Heart right ventricle (tissue), 16 donors: ENCODE measurements around the gene GPC5. TPM values are rescaled to one million over a fixed set of nuclear protein-coding genes. Genes with fewer than 3 reads are reported as not detected.

Experiments used
- ATAC-seq, 8 donors: fragments of 200-7000 bp; cut with Tn5 transposase; one replicate each; pipeline ENCODE4 v1.9.1; 2020; ENCODE audit warnings: mild to moderate bottlenecking in 8 of 8, moderate library complexity in 8 of 8, moderate number of reproducible peaks in 1 of 8
- DNase-seq, 2 donors: peaks; one replicate each; pipeline ENCODE4 v3.0.0-alpha.2; 2020
- H3K27ac ChIP-seq, 10 donors: fragments of 200-600 bp; sonication (generic) in 2 of 10; one replicate each; pipeline versions ENCODE4 v1.5.0 to v1.8.0; 2020 to 2022; ENCODE audit warnings: mild to moderate bottlenecking in 3 of 10
- H3K27me3 ChIP-seq, 7 donors: fragments of 200-600 bp; one replicate each; pipeline ENCODE4 v1.8.0; 2021 to 2022; ENCODE audit warnings: mild to moderate bottlenecking in 2 of 7
- H3K36me3 ChIP-seq, 9 donors: fragments of 200-600 bp; sonication (generic) in 1 of 9; one replicate each; pipeline versions ENCODE4 v1.5.0 to v1.8.0; 2020 to 2022; ENCODE audit warnings: mild to moderate bottlenecking in 2 of 9
- H3K4me1 ChIP-seq, 9 donors: fragments of 200-600 bp; sonication (generic) in 1 of 9; one replicate each; pipeline versions ENCODE4 v1.5.0 to v1.8.0; 2020 to 2022; ENCODE audit warnings: mild to moderate bottlenecking in 4 of 9
- H3K4me3 ChIP-seq, 10 donors: fragments of 200-600 bp; sonication (generic) in 2 of 10; one replicate each; pipeline versions ENCODE4 v1.5.0 to v1.8.0; 2020 to 2022; ENCODE audit warnings: mild to moderate bottlenecking in 7 of 10, moderate library complexity in 2 of 10
- H3K9me3 ChIP-seq, 11 donors: fragments of 200-600 bp in 10 of 11; sonication (generic) in 2 of 11; one replicate each; pipeline versions ENCODE4 v1.5.0 to v1.8.0; 2013 to 2022; ENCODE audit warnings: mild to moderate bottlenecking in 2 of 11, control low read depth in 1 of 11, moderate library complexity in 1 of 11
- CTCF ChIP-seq, 9 donors: fragments of 200-600 bp; sonication (generic) in 2 of 9; IDR thresholded peaks; one replicate each; pipeline versions ENCODE4 v1.5.0 to v1.8.0; 2021 to 2022; ENCODE audit warnings: antibody characterized with exemption in 9 of 9, mild to moderate bottlenecking in 5 of 9, moderate library complexity in 1 of 9
- WGBS, 2 donors: extraction: QIAGEN DNeasy Blood & Tissue Kit; methylation state at CpG; one replicate each; pipeline ENCODE4 v1.1.7; 2013; ENCODE audit warnings: inconsistent platforms in 1 of 2; 5-methylcytosine and 5-hydroxymethylcytosine counted together
- intact Hi-C, 10 donors: fragments of 100-400 bp; cut with DNase I; formaldehyde crosslinking; loops; one replicate each; pipeline versions ENCODE4 v1.11.1 to v1.14.2; 2022
- polyA plus RNA-seq, 2 donors: library from polyadenylated mRNA; stranded (reverse); fragments of 200-250 nt; gene quantifications; one replicate each; pipeline ENCODE4 v1.2.3, GENCODE V29; 2013
- total RNA-seq, 10 donors: library from RNA; stranded (reverse); fragmentation: NEBNext Ultra II Directional in 3 of 10; extraction: Animal tissue kit (Norgen Biotek cat#: 25700) in 3 of 10; gene quantifications; one replicate each; pipeline versions ENCODE4 v1.2.1 to v1.2.4, GENCODE V29; 2021 to 2023
- donor health status: Arrhythmogenic right ventricular cardiomyopathy.
- donor health status: ischemic (EF 13 %, LVEDD 7.1; RV severe dilation, severe dysfunction).
- donor health status: healthy with polysubstance abuse.
- donor health status: DM: no; HTN: yes; CAD: no.
- donor health status: DM: no; HTN: no; CAD: no.
- donor health status: ischemic (EF 25% LVEDD 6.9; RV normal size, moderate dysfunction).
- donor health status: ischemic (EF 25% LVEDD 5.7; RV mildly dilated, moderate dysfunction).
- donor health status: healthy.
- donor health status: DM: yes; HTN: yes; CAD: no.
- donor health status: Ischemic cardiomyopathy.
- donor health status: ischemic (EF 35%, LVEDD 5.7; RV mildly dilated, moderate dysfunction).
- donor health status: nonischemic (EF 11% LVEDD 7.7; RV severe dilation, severe dysfunction).
- donor health status: DM: yes; HTN: yes; CAD: no.
- donor health status: PGD.
- donor health status: ischemic (EF 29% LVEDD 5.4; RV normal size, mild dysfunction).
- donor health status: nonischemic (EF 23%, LVEDD 6.1; RV moderate dilation, normal function).

GPC5 gene
- total and polyA plus RNA-seq, 12 donors = 0.01 to 3.5 (median 0.70) TPM; not detected in 1

- H3K4me3 ChIP-seq = no peak overlapping the region
- no peak for ATAC-seq
- no peak for TF ChIP-seq CTCF (IDR thresholded peaks at IDR 0.05)
- intact Hi-C loops = no loop called here
- no peaks in the 10 kb centered on the region for H3K27me3 ChIP-seq
- H3K9me3 ChIP-seq = peaks cover 0 to 5% (median 0%) of the 10 kb centered on the region in 11 donors
- H3K4me1 ChIP-seq = no peaks in the 10 kb centered on the region
- DNase-seq = no peak
- H3K27ac ChIP-seq = no peak overlapping the region
- no peaks in the 10 kb centered on the region for H3K36me3 ChIP-seq
- 59 to 70% methylated on average over 2 of the region's 2 CpGs for WGBS, 2 donors
Observed at GRCh38 chr13:91510058-91510457, 111.6 kb downstream of the GPC5 start.

GRCh38 chr13:91513790-91514189 is 115.4 kb downstream of the GPC5 start:
- Histone ChIP-seq H3K36me3 (no peaks in the 10 kb centered on the region), H3K27ac (no peak overlapping the region), H3K9me3 (no peaks in the 10 kb centered on the region), H3K4me1 (no peaks in the 10 kb centered on the region), H3K4me3 (no peak overlapping the region), H3K27me3 (no peaks in the 10 kb centered on the region)
- ATAC-seq (no peak), DNase-seq (no peak)
- intact Hi-C loops = no loop called here
- no peak for TF ChIP-seq CTCF (IDR thresholded peaks at IDR 0.05)
- WGBS, 2 donors = 60 to 79% methylated on average over 1 of the region's 1 CpG

GRCh38 chr13:91516799-91517198 is 118.4 kb downstream of the GPC5 start:
- no peak overlapping the region for H3K27ac ChIP-seq
- no peaks in the 10 kb centered on the region for H3K27me3 ChIP-seq
- WGBS, 2 donors = 80 to 83% methylated on average over 3 of the region's 3 CpGs
- no peaks in the 10 kb centered on the region for H3K4me1 ChIP-seq
- no peak for ATAC-seq
- intact Hi-C loops = no loop called here
- H3K36me3 ChIP-seq = no peaks in the 10 kb centered on the region
- no peak for TF ChIP-seq CTCF (IDR thresholded peaks at IDR 0.05)
- no peak for DNase-seq
- no peak overlapping the region for H3K4me3 ChIP-seq
- no peaks in the 10 kb centered on the region for H3K9me3 ChIP-seq

- Histone ChIP-seq H3K36me3 (no peaks in the 10 kb centered on the region), H3K27me3 (no peaks in the 10 kb centered on the region), H3K4me1 (no peaks in the 10 kb centered on the region), H3K27ac (no peak overlapping the region), H3K4me3 (no peak overlapping the region), H3K9me3 (no peaks in the 10 kb centered on the region)
- TF ChIP-seq CTCF (IDR thresholded peaks at IDR 0.05) = no peak
- ATAC-seq = no peak
- no peak for DNase-seq
- intact Hi-C loops = no loop called here
Observed at GRCh38 chr13:91520952-91521351, 122.5 kb downstream of the GPC5 start.

GRCh38 chr13:91523116-91523515 is 124.7 kb downstream of the GPC5 start:
- 67 to 73% methylated on average over 3 of the region's 3 CpGs for WGBS, 2 donors
- DNase-seq (no peak), ATAC-seq (no peak)
- TF ChIP-seq CTCF (IDR thresholded peaks at IDR 0.05) = no peak
- Histone ChIP-seq H3K4me3 (no peak overlapping the region), H3K36me3 (no peaks in the 10 kb centered on the region), H3K27ac (no peak overlapping the region), H3K4me1 (no peaks in the 10 kb centered on the region), H3K9me3 (peaks cover 0 to 4% (median 0%) of the 10 kb centered on the region in 11 donors), H3K27me3 (no peaks in the 10 kb centered on the region)
- intact Hi-C loops = no loop called here
